Measurements from ENCODE around the gene SLC28A1. TPM values are rescaled to one million over a fixed set of nuclear protein-coding genes. Genes with fewer than 3 reads are reported as not detected.
"Not testable (repeated sequence)": the region's sequence is repeated elsewhere in the genome, so short reads cannot be mapped to it uniquely, and the experiment has no call there.

Gene SLC28A1
- total RNA-seq, 2 experiments from 2014 or later: not detected

GRCh38 chr15:84922530-84922929 lies 38.1 kb downstream of the SLC28A1 start:
- Mint-ChIP-seq H3K36me3 (no peaks in the 10 kb centered on the region), H3K9me3 (no peaks in the 10 kb centered on the region), H3K27me3 (no peaks in the 10 kb centered on the region), H3K4me1 (ENCODE audit: low read depth) (no peaks in the 10 kb centered on the region), H3K4me3 (no peak overlapping the region), H3K27ac (no peak overlapping the region)
- DNase-seq: no peak
- POLR2A ChIA-PET: no interaction called here
- CTCF ChIA-PET: no interaction called here
- intact Hi-C loops (cut with micrococcal nuclease): no loop called here

GRCh38 chr15:84924077-84924731 lies 39.7 kb downstream of the SLC28A1 start:
- ChIA-PET POLR2A (no interaction called here), CTCF (interaction anchor here (0.7 to 3.0 kb wide), 2 partner anchors 333 to 336 kb away, joined by 4 to 16 read pairs; no protein-coding TSS in a partner anchor)
- H3K36me3 Mint-ChIP-seq: no peaks in the 10 kb centered on the region
- intact Hi-C loops (cut with micrococcal nuclease): no loop called here
- peaks cover 2% of the 10 kb centered on the region for H3K27me3 Mint-ChIP-seq
- H3K9me3 Mint-ChIP-seq: no peaks in the 10 kb centered on the region
- H3K27ac Mint-ChIP-seq: no peak overlapping the region
- no peak overlapping the region for H3K4me3 Mint-ChIP-seq
- peaks cover 5% of the 10 kb centered on the region for H3K4me1 Mint-ChIP-seq (ENCODE audit: low read depth)
- no peak for DNase-seq

- H3K9me3 Mint-ChIP-seq; H3K27ac Mint-ChIP-seq; H3K36me3 Mint-ChIP-seq; DNase-seq; POLR2A ChIA-PET; H3K27me3 Mint-ChIP-seq; H3K4me3 Mint-ChIP-seq; H3K4me1 Mint-ChIP-seq (ENCODE audit: low read depth): not testable (repeated sequence)
- intact Hi-C loops (cut with micrococcal nuclease): loop anchor here (5.0 kb wide), 1 partner anchor 48 kb away; no protein-coding TSS in a partner anchor
- CTCF ChIA-PET: interaction anchor here (0.7 to 3.0 kb wide), 3 partner anchors 334 to 354 kb away, joined by 3 to 16 read pairs (median 4); no protein-coding TSS in a partner anchor
Measured at GRCh38 chr15:84924821-84925569, 40.5 kb downstream of the SLC28A1 start.

- H3K27ac Mint-ChIP-seq: no peak overlapping the region
- H3K4me3 Mint-ChIP-seq: no peak overlapping the region
- DNase-seq: no peak
- peaks cover 8% of the 10 kb centered on the region for H3K4me1 Mint-ChIP-seq (ENCODE audit: low read depth)
- H3K36me3 Mint-ChIP-seq: no peaks in the 10 kb centered on the region
- no peaks in the 10 kb centered on the region for H3K9me3 Mint-ChIP-seq
- H3K27me3 Mint-ChIP-seq: peaks cover 2% of the 10 kb centered on the region
- CTCF ChIA-PET: interaction anchor here (0.7 to 3.0 kb wide), 4 partner anchors 9 to 338 kb away, joined by 3 to 16 read pairs (median 3); partner anchors contain the start of gene WDR73
- intact Hi-C loops (cut with micrococcal nuclease): loop anchor here (5.0 kb wide), 1 partner anchor 49 kb away; no protein-coding TSS in a partner anchor
- POLR2A ChIA-PET: no interaction called here
Measured at GRCh38 chr15:84925906-84926305, 41.4 kb downstream of the SLC28A1 start.

GRCh38 chr15:84926491-84927230 lies 42.2 kb downstream of the SLC28A1 start:
- intact Hi-C loops (cut with micrococcal nuclease): loop anchor here (5.0 kb wide), 1 partner anchor 49 kb away; no protein-coding TSS in a partner anchor
- CTCF ChIA-PET: interaction anchor here (0.7 to 3.0 kb wide), 4 partner anchors 9 to 339 kb away, joined by 3 to 16 read pairs (median 3); partner anchors contain the start of gene WDR73
- Mint-ChIP-seq H3K4me1 (ENCODE audit: low read depth) (peaks cover 8% of the 10 kb centered on the region), H3K27ac (no peak overlapping the region), H3K36me3 (no peaks in the 10 kb centered on the region), H3K9me3 (no peaks in the 10 kb centered on the region), H3K27me3 (peaks cover 2% of the 10 kb centered on the region), H3K4me3 (no peak overlapping the region)
- DNase-seq: no peak
- POLR2A ChIA-PET: interaction anchor here (0.5 kb wide), 1 partner anchor 355 kb away, joined by 3 read pairs; no protein-coding TSS in a partner anchor

GRCh38 chr15:84928843-84929168 lies 44.3 kb downstream of the SLC28A1 start:
- Mint-ChIP-seq H3K27me3 (peaks cover 2% of the 10 kb centered on the region), H3K4me1 (ENCODE audit: low read depth) (peaks cover 8% of the 10 kb centered on the region)
- POLR2A ChIA-PET: interaction anchor here (1.1 kb wide), 1 partner anchor 341 kb away, joined by 5 read pairs; no protein-coding TSS in a partner anchor

GRCh38 chr15:84929795-84930603 lies 45.5 kb downstream of the SLC28A1 start:
- H3K9me3 Mint-ChIP-seq: no peaks in the 10 kb centered on the region
- ChIA-PET CTCF (interaction anchor here (0.9 to 2.9 kb wide), 2 partner anchors 85 to 342 kb away, joined by 3 to 34 read pairs; no protein-coding TSS in a partner anchor), POLR2A (no interaction called here)
- DNase-seq: peak; percentile 46
- intact Hi-C loops (cut with micrococcal nuclease): loop anchor here (5.0 kb wide), 1 partner anchor 53 kb away; no protein-coding TSS in a partner anchor
- H3K27ac Mint-ChIP-seq: peak overlapping the region; percentile 44
- no peaks in the 10 kb centered on the region for H3K36me3 Mint-ChIP-seq
- H3K4me1 Mint-ChIP-seq (ENCODE audit: low read depth): peaks cover 8% of the 10 kb centered on the region
- H3K27me3 Mint-ChIP-seq: peaks cover 2% of the 10 kb centered on the region
- H3K4me3 Mint-ChIP-seq: no peak overlapping the region

More at GRCh38 chr15:84928843-84929168, 44.3 kb downstream of the SLC28A1 start:
- Mint-ChIP-seq H3K9me3 (no peaks in the 10 kb centered on the region), H3K27ac (no peak overlapping the region), H3K4me3 (no peak overlapping the region), H3K36me3 (no peaks in the 10 kb centered on the region)
- intact Hi-C loops (cut with micrococcal nuclease): loop anchor here (1.0 to 5.0 kb wide), 5 partner anchors 52 to 341 kb away; partner anchors contain the start of gene WDR73
- CTCF ChIA-PET: interaction anchor here (0.6 to 2.9 kb wide), 28 partner anchors 11 to 358 kb away, joined by 3 to 34 read pairs (median 5); partner anchors contain the start of gene WDR73
- DNase-seq: no peak

GRCh38 chr15:84934942-84935729 lies 50.7 kb downstream of the SLC28A1 start:
- peaks cover 2% of the 10 kb centered on the region for H3K27me3 Mint-ChIP-seq
- ChIA-PET CTCF (interaction anchor here (0.7 to 1.3 kb wide), 2 partner anchors 9 to 347 kb away, joined by 3 read pairs; no protein-coding TSS in a partner anchor), POLR2A (no interaction called here)
- H3K36me3 Mint-ChIP-seq: no peaks in the 10 kb centered on the region
- H3K4me1 Mint-ChIP-seq (ENCODE audit: low read depth): peaks cover 2% of the 10 kb centered on the region
- H3K9me3 Mint-ChIP-seq: no peaks in the 10 kb centered on the region
- intact Hi-C loops (cut with micrococcal nuclease): no loop called here
- H3K4me3 Mint-ChIP-seq: no peak overlapping the region
- DNase-seq: no peak
- no peak overlapping the region for H3K27ac Mint-ChIP-seq

GRCh38 chr15:84937144-84937543 lies 52.7 kb downstream of the SLC28A1 start:
- POLR2A ChIA-PET: no interaction called here
- CTCF ChIA-PET: no interaction called here
- no peak overlapping the region for H3K4me3 Mint-ChIP-seq
- intact Hi-C loops (cut with micrococcal nuclease): no loop called here
- H3K4me1 Mint-ChIP-seq (ENCODE audit: low read depth): peaks cover 2% of the 10 kb centered on the region
- peaks cover 2% of the 10 kb centered on the region for H3K27me3 Mint-ChIP-seq
- H3K9me3 Mint-ChIP-seq: no peaks in the 10 kb centered on the region
- DNase-seq: no peak
- no peaks in the 10 kb centered on the region for H3K36me3 Mint-ChIP-seq
- H3K27ac Mint-ChIP-seq: no peak overlapping the region

- DNase-seq: no peak
- Mint-ChIP-seq H3K4me3 (no peak overlapping the region), H3K4me1 (ENCODE audit: low read depth) (peaks cover 2% of the 10 kb centered on the region), H3K27ac (no peak overlapping the region), H3K36me3 (no peaks in the 10 kb centered on the region), H3K27me3 (peaks cover 2% of the 10 kb centered on the region), H3K9me3 (no peaks in the 10 kb centered on the region)
- ChIA-PET CTCF (interaction anchor here (0.7 to 1.0 kb wide), 2 partner anchors 105 to 1022 kb away, joined by 3 read pairs; no protein-coding TSS in a partner anchor), POLR2A (no interaction called here)
- intact Hi-C loops (cut with micrococcal nuclease): no loop called here
Measured at GRCh38 chr15:84938726-84939125, 54.3 kb downstream of the SLC28A1 start.
